NCI-H1436 treated with DMSO at 0.1 percent for 48 hours (cell line): ENCODE results near the gene IL34.

Experiments
- DNase-seq: peaks from one replicate; lab custom pipeline; 2025; lab: John Stamatoyannopoulos, UW

Gene IL34

DNA sequence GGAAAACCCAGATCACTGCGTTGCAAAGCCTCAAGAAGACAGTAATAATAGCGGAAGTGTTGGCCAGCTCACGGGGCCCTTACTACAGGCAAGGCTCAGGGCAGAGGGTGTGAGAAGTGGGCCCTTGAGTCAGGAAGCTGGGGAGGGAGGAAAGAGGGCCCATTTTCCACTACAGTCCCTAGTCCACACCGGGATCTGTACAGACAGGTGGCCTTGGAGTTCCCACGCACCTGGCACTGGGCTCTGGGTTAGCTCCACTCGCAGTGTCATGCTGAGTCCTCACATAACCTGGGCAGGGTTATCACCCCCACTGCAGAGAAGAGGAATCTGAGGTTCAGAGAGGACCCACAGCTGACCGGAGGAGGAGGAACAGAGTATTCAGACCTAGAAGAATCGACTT is 56.3 kb downstream of the IL34 start:
- no peak for DNase-seq

DNA sequence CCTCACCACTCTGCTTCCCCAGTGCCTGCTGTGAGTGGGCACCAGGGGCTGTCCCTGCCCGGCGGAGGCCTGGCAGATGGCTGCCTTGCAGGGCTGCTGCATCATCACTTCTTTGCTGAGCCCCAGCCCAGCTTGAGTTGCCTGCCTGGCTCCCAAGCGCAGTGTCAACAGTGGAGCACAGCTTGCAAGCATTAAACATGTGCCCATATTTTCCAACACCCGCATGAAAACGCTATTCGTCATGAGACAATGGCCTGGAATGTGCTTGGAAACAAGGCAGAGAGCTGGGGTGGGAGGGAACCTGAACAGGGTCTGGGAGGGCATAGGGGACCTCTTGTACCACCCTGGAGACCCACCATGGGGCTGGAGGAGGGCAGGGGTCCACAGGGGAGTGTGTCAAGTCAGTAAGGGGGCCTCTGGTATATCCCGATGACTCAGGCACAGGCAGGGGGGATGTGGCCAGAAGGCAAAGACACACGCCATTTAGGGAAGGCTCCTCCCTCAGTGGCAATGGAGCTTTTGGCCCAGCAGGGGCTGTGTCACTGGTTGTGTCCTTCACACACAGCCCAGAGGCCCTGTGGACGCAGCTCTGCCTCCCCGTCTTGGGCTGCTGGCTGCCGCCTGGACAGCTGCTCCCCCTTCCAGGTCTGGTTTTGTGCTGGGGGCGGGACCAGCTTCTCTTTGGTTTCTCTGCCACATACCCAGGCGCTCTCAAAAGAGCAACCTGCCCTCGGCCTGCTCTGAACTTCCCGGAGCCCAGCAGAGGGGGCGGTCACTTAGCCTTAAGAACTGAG is 56.9 kb downstream of the IL34 start:
- no peak for DNase-seq

DNA sequence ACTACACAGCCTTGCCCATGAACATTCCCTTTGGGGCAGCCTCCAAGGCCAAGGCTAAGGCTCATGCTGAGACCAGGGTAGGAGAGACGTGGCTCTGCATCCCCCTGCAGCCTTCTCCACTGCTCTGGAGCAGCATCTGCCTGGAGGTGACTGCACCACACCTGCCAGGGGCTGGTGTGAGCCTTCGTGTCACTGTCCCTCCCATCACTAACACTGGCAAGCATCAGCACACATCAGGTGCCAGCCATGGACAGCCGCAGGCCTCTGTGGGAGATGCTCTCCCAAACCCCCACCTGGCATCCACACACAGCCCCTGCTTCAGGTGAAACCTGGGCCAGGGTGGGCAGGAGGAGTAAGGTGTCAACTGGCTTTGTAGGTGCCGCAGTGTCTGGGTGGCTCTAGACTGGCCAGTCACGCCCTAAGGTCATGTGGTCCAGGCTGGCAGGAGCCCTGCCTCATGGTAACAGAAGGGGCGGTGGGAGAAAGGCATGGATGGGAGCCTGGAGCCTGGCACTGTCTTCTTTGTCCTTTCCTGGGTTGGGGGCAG is 57.5 kb downstream of the IL34 start:
- DNase-seq, result no peak

GRCh38 chr16:70704586-70704985 is 58.2 kb downstream of the IL34 start:
- no peak for DNase-seq

GRCh38 chr16:70705056-70705455 is 58.7 kb downstream of the IL34 start:
- no peak for DNase-seq

DNA sequence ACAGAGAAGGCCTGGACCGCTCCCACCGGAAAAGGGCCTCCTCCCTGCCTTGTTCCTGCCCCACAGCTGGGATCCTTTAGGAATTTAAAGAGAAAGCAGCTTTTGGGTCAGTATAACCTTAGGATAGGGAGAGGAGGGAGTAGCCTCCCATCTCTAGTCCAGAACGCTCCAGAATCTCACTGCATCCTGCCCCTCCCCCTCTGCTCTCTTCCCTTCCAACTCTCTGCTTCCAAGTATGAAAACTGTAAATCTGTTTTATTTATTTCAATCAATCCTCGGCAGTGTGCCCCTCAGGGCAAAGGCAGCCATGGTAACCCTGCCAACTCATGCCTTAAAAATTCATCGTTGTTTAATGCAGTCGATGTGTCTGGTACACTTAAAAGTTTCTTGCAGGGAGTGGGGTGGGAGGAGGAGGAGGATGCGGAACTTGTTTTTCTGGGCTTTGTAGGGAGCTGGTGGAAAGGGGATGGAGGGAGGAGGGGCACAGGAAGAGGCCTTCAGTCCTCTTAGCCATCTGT is 60.6 kb downstream of the IL34 start:
- no peak for DNase-seq

DNA sequence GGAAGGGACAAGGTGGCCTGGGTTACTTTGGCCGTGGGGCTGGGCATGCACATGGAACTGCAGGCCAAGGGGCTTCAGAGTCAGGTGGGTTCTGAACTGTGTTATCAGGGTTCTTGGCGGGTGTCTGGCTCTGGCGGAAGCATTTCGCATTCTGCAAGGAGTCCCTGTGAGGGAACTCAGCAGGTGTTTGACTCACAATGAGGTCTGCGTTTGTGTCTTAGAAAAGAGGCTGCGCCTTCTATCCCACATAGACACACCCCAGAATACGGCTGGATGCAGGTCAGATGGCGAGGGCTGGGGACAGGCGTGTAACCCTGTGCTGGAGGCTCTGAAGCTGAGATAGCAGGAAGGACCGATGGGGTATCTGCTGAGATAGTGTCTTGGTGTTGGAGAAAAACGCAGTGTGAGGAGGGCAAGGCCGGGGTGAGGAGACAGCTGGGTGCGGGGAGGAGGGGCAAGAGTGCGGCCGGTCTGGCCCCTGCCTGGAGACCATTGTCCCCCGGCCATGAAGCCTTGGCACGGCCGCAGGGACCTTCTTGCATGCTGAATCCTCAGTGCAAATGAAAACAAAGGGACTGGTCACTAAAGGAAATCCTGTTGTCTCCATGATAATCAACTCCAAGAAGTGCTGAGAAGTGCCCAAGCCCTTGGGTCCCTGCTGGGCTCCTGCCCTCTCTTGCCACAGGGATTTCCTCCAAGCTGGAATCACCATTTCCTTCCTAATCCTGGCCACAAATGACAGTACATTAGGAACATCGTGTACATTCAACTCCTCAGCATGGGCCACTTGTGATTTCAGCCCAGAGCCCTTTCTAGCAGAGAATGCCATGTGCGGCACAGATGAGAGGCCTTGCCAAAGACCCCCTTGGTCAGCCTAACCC is 62.2 kb downstream of the IL34 start:
- no peak for DNase-seq

GRCh38 chr16:70709457-70709856 is 63.1 kb downstream of the IL34 start:
- no peak for DNase-seq

DNA sequence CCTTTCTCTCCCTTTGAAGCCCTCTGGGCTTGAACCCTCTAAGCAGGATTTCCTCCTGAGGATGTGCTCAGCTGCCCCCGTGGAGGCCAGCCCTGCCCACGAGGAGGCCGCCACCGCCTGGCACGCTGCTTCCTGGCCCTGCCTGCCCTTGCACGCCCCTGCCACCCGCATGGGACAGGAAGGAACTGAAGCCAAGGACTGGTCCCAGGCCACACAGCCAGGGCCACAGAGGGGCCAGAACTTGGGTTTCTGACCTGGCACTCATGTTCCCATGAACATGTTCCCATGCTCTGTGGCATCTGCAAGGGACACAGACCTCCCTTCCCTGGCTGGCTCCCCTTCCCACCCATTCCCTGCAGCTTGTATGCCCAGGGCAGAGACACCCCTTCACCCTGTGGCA is 63.6 kb downstream of the IL34 start:
- DNase-seq, result no peak
